Large intestine (tissue), 1 donor: ENCODE data around the gene POLG2. TPM values are rescaled to one million over a fixed set of nuclear protein-coding genes. Genes with fewer than 3 reads are reported as not detected.

Experiments used
- polyA plus RNA-seq: library from polyadenylated mRNA; unstranded; fragments of 120-200 nt; gene quantifications from one replicate; pipeline ENCODE4 v1.2.1, GENCODE V29; 2013

The POLG2 gene
- polyA plus RNA-seq, 1 donor, result 27.0 TPM

Other genes with a start within 250 kb of the POLG2 start
- gene TEX2, start 233.8 kb downstream of the POLG2 start, polyA plus RNA-seq, result 37.2 TPM
- 43.8 TPM for gene PECAM1, start 106.2 kb downstream of the POLG2 start, polyA plus RNA-seq
- 6.2 TPM for gene MILR1, start 47.9 kb downstream of the POLG2 start, polyA plus RNA-seq
- 575 TPM for gene DDX5, start 9.2 kb upstream of the POLG2 start, polyA plus RNA-seq
- 87.5 TPM for gene CEP95, start 9.9 kb upstream of the POLG2 start, polyA plus RNA-seq
- 20.4 TPM for gene SMURF2, start 165.3 kb upstream of the POLG2 start, polyA plus RNA-seq